ENCODE results near the gene RAB40C.

Gene RAB40C

DNA sequence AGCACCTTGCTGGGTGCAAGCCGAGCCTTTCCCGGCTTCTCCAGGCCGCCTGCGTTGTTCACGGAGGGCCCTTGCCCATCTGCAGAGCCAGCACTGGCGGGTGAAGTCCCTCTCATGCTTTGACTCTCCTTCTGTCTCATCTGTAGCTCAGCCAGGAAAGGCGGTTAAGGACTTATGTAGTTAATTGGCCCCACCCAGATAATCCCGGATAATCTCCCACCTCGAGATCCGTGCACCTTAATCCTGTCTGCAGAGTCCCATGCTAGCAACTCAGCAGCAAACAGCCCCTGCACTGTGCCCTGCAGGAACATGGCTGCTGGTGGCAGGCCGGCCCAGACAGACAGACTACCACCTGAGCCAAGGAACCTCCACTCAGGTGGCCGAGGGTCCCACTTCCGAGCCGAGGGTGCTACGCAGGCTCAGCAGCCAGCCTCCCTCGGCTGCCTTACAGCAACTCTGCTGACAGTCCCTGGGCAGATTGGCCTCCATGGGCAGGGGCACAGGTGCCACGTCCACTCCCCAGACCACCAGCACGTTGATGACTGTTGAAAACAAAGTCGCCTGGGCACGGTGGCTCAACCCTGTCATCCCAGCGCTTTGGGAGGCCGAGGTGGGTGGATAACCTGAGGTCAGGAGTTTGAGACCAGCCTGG lies 16.9 kb downstream of the RAB40C start:
- no peak for DNase-seq (ENCODE audit: low read depth in 1 of 2, low spot score in 1 of 2)
- Histone ChIP-seq H3K27me3 (ENCODE audit: insufficient read depth, poor library complexity, severe bottlenecking) (no peaks in the 10 kb centered on the region), H3K27ac (replicated peaks) (no peak overlapping the region), H3K4me3 (replicated peaks; ENCODE audit: insufficient read depth, low read length) (no peak overlapping the region)
- no peak for TF ChIP-seq SPI1 (IDR thresholded peaks at IDR 0.05; ENCODE audit: borderline replicate concordance, low read depth)
- no peak for TF ChIP-seq POLR2AphosphoS5 (IDR thresholded peaks at IDR 0.05; ENCODE audit: low read depth)

DNA sequence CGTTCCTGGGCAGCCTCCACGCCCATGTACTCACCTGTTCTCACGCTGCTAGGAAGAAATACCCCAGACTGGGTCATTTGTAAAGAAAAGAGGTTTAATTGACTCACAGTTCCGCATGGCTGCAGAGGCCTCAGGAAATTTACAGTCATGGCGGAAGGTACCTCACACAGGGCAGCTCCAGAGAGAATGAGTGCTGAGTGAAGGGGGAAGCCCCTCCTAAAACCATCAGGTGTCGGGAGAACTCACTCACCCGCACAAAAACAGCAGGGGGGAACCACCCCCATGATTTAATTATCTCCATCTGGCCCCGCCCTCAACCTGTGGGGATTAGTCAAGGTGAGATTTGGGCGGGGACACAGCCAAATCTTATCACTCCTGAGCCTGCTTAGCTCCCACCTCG lies 18.2 kb downstream of the RAB40C start:
- DNase-seq (ENCODE audit: low read depth in 1 of 2, low spot score in 1 of 2): no peak
- TF ChIP-seq, protein P1, sequence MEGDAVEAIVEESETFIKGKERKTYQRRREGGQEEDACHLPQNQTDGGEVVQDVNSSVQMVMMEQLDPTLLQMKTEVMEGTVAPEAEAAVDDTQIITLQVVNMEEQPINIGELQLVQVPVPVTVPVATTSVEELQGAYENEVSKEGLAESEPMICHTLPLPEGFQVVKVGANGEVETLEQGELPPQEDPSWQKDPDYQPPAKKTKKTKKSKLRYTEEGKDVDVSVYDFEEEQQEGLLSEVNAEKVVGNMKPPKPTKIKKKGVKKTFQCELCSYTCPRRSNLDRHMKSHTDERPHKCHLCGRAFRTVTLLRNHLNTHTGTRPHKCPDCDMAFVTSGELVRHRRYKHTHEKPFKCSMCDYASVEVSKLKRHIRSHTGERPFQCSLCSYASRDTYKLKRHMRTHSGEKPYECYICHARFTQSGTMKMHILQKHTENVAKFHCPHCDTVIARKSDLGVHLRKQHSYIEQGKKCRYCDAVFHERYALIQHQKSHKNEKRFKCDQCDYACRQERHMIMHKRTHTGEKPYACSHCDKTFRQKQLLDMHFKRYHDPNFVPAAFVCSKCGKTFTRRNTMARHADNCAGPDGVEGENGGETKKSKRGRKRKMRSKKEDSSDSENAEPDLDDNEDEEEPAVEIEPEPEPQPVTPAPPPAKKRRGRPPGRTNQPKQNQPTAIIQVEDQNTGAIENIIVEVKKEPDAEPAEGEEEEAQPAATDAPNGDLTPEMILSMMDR (IDR thresholded peaks at IDR 0.05; ENCODE audit: insufficient read depth, low read length): no peak
- TF ChIP-seq GABPA (IDR thresholded peaks at IDR 0.05; ENCODE audit: low read depth): no peak
- no peak for TF ChIP-seq POLR2AphosphoS5 (IDR thresholded peaks at IDR 0.05; ENCODE audit: low read depth)
- TF ChIP-seq, protein P2, sequence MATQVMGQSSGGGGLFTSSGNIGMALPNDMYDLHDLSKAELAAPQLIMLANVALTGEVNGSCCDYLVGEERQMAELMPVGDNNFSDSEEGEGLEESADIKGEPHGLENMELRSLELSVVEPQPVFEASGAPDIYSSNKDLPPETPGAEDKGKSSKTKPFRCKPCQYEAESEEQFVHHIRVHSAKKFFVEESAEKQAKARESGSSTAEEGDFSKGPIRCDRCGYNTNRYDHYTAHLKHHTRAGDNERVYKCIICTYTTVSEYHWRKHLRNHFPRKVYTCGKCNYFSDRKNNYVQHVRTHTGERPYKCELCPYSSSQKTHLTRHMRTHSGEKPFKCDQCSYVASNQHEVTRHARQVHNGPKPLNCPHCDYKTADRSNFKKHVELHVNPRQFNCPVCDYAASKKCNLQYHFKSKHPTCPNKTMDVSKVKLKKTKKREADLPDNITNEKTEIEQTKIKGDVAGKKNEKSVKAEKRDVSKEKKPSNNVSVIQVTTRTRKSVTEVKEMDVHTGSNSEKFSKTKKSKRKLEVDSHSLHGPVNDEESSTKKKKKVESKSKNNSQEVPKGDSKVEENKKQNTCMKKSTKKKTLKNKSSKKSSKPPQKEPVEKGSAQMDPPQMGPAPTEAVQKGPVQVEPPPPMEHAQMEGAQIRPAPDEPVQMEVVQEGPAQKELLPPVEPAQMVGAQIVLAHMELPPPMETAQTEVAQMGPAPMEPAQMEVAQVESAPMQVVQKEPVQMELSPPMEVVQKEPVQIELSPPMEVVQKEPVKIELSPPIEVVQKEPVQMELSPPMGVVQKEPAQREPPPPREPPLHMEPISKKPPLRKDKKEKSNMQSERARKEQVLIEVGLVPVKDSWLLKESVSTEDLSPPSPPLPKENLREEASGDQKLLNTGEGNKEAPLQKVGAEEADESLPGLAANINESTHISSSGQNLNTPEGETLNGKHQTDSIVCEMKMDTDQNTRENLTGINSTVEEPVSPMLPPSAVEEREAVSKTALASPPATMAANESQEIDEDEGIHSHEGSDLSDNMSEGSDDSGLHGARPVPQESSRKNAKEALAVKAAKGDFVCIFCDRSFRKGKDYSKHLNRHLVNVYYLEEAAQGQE (IDR thresholded peaks at IDR 0.05; ENCODE audit: insufficient replicate concordance, low read depth): no peak
- no peak for TF ChIP-seq SPI1 (IDR thresholded peaks at IDR 0.05; ENCODE audit: borderline replicate concordance, low read depth)
- Histone ChIP-seq H3K27ac (replicated peaks) (no peak overlapping the region), H3K27me3 (ENCODE audit: insufficient read depth, poor library complexity, severe bottlenecking) (no peaks in the 10 kb centered on the region), H3K4me3 (replicated peaks; ENCODE audit: insufficient read depth, low read length) (no peak overlapping the region)

DNA sequence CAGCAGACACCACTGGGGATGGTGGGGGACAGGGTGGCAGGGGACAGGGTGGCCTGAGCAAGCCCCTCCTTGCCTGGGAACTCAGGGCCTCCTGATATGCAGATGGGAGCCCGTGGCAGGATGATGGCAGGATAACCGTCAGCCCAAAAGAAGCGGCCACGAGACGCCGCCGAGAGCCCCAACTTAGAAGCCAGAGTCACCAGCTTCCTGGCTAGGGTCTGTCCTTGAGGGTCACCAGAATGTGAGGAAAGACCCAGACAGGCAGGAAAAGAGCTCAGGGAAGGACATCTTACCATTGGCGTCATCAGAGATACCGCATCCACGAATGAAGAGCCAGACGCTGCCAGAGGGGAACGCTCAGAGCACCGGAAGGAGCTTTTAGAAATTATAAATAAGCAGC lies 19.4 kb downstream of the RAB40C start:
- no peak overlapping the region for H3K4me3 ChIP-seq (replicated peaks; ENCODE audit: insufficient read depth, low read length)
- no peak for DNase-seq (ENCODE audit: low read depth in 1 of 2, low spot score in 1 of 2)
- H3K27me3 ChIP-seq (ENCODE audit: insufficient read depth, poor library complexity, severe bottlenecking): no peaks in the 10 kb centered on the region
- H3K27ac ChIP-seq (replicated peaks): no peak overlapping the region
- TF ChIP-seq, protein P1 (IDR thresholded peaks at IDR 0.05; ENCODE audit: insufficient read depth, low read length): no peak
- TF ChIP-seq GABPA (IDR thresholded peaks at IDR 0.05; ENCODE audit: low read depth): no peak
- no peak for TF ChIP-seq SPI1 (IDR thresholded peaks at IDR 0.05; ENCODE audit: borderline replicate concordance, low read depth)
- no peak for TF ChIP-seq POLR2AphosphoS5 (IDR thresholded peaks at IDR 0.05; ENCODE audit: low read depth)
- TF ChIP-seq, protein P2 (IDR thresholded peaks at IDR 0.05; ENCODE audit: insufficient replicate concordance, low read depth): no peak

DNA sequence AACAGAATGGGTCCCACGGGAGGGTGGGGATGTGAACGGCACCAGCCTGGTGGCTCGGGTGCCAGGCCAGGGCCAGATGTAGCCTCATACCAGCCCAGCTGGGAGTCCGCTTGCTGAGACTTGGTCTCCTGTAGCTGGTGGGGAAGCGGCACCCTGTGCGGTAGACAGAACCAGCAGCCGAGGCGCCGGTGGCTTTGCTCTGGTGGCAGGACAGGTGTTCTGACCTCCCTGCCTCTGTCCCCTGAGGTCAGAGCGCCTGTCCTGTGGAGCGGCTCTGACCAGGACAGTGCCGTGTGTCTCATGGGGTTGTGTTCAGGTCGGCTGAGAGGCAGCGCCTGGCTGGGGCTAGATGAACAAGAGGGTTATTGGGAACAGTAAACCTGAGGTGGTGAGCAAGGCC lies 20.1 kb downstream of the RAB40C start:
- no peak for DNase-seq (ENCODE audit: low read depth in 1 of 2, low spot score in 1 of 2)

More for the DNA sequence above, 20.1 kb downstream of the RAB40C start:
- Histone ChIP-seq H3K27me3 (ENCODE audit: insufficient read depth, poor library complexity, severe bottlenecking) (no peaks in the 10 kb centered on the region), H3K4me3 (replicated peaks; ENCODE audit: insufficient read depth, low read length) (no peak overlapping the region), H3K27ac (replicated peaks) (no peak overlapping the region)
- TF ChIP-seq GABPA (IDR thresholded peaks at IDR 0.05; ENCODE audit: low read depth) (no peak), SPI1 (IDR thresholded peaks at IDR 0.05; ENCODE audit: borderline replicate concordance, low read depth) (no peak), POLR2AphosphoS5 (IDR thresholded peaks at IDR 0.05; ENCODE audit: low read depth) (no peak)
- TF ChIP-seq, protein P2 (IDR thresholded peaks at IDR 0.05; ENCODE audit: insufficient replicate concordance, low read depth): no peak
- TF ChIP-seq, protein P1 (IDR thresholded peaks at IDR 0.05; ENCODE audit: insufficient read depth, low read length): no peak

All from HL-60 (cell line).